ENCODE results near the gene SNX3.

Gene SNX3

DNA sequence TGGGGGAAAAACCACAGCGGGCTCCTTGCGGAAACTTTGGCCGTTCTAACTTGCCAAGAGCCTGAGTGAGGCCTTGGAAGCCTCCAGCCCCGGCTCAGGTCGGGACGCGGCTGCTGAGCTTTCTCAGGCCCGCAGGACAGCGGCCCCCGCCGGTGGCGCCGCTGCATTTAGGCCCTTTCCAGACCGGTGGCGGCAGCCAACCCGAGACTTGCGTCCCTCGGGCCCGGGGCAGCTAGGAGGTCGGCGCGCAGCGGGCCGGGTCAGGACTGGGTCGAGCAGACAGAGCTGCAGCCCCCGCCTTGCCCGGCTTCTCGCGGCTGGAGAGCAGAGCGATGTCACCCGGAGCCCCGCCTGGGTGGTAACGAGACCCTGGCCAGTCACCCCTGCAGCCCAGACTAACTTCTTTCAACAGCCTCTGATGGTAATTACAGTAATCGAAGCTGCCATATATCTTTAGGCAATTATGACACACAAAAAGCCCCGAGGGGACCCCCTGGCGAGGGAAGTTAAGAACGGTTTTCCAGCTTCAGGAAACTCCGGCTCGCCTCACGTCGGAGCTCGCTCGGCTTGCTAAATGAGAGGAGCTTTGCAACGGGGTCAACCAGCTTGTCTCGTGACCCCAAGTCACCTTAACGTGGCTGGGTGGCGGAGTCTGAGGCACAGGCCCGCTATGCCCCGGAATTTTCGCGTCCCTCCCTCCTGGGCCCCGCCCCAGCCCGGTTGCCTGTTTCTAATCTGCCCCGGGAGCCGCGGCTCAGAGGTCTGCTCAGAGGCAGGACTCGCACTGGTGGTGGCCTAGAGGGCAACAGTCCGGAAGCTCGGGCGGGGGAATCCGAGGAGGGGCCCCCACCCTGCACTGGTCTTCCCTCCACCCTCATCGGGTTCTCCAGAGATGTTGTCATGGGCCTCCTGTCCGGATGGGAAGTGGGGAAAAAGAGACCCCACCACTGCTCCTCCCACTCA, 92.1 kb downstream of the SNX3 start:
- DNase-seq = peak; percentile 69

DNA sequence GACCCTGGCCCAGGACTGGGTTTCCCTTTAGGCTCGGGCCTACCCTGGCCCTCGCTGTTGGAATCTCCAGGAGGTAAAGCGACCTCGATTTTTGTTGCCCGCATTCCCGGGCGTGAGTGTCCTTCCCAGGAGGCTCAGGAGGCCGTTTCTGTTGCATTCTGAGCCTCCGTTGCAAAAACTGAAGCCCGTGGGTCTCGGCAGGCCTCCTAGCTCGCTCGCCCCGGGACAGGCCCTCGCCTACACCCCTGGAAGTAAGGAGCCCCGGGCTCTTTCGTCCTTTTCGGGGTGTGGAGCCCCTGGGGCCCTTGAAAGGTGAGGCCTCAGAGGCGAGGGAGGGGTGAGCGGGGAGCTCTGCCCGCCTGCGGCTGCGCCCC, 92.8 kb downstream of the SNX3 start:
- DNase-seq = peak; percentile 57

DNA sequence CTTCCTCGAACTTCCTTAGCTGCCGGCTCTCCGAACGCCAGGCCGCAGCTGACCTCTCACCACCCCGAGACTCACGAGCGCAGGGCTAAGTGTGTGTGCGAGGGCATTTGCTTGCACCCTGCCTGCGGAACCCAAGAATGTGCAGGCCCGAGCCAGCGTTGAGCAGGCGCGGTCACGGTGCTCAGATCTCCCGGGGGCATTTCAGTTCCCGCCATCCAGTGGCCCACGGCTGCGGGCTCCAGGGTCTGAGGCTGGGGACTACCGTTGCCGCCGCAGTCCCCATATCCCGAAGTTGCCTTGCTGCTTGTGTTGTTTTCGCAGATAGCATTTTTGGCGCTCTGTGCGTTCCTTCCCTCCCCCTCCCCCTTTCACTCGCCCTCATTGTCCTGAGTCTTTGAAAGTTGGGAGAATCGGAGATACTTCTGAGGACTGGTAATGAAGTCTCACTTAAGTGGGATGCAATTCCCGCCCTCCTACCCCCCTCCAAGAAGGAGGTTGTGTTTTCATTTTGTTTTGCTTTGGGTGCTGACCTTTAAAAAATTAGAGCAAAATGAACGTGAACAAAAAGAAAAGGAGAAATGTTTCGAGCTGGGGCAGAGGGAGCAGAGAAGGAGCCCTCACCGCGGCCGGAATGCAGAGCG, 93.3 kb downstream of the SNX3 start:
- DNase-seq = peak; percentile 61

DNA sequence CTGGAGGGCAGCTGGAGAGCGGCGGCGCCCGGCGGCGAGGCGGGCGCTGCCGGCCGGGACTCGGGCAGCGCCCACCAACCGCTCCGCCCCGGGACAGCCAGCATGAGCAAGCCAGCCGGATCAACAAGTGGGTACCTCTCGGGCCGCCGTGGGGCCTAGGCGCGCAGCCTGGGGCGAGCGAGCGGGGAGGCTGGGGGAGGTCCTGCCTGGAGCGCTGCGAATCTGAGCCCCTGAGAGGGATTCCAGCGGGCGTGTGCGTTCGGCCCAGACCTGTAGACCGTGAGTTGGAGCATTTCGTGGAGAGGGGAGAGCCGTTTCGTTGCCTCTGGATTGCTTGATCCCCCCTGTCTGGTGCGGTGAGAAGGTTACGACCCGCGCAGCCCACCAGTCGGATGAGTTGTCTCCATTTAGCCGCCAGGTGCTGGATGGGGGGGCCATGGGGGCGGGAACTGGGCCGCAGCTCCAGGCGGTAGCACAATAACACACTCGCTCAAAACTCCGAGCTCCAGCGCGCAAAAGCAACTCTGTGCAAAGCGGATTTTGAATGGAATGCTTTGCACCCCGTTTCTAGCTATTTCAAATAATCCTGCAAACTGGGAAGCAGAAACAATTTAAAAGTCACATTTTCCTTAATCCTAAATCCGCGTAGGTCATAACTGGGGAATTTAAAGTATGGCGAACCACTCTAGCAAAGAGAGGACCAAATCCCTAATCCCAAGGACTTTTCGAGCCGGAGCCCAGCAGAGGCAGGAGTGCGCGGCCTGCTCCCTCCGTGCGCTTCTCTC, 94.0 kb downstream of the SNX3 start:
- peak; percentile 58 for DNase-seq

DNA sequence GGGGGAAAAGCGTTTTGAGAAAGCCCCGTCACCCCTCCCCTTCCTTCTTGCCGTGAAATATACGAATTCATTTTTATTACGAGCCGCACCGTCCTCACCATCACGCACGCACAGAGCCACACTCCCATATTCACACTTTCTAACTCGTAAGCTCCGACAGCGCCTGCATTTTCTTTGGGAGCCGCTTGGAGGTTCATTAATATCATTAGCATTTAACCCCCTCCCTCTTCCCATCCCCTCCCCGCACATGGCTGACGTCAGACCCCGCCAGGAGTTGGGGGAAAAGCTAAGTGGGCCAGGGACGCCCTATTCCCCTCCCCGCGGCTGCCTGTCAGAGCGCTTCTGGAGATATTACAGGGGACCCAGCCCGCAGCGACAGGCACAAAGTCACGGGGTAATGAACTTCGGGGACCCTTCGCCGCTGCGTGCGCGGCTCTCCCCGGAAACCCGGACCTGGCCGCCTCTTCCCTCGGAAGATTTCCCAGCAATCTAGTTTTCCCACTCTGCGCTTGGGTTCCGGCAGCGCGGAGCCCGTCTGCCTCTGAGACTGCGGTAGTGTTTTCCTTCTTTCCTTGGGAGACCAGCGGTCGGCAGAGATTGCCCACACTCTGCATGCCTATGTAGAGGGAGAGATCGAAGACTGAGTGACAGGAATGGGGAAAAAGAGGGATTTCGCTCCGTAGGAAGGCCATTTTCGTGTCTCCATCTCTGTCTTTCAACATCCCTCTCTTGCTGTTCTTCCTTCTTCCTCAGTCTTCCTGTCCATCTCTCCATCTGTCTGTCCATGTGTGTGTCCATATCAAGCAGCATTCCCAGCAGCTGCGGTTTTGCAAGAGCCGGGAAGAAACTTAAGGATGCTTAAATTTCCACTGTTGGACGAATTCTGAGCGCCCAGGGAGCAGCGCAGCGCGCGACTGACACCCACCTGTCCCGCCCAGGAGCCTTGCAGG, 94.9 kb downstream of the SNX3 start, which contains the start of gene NR2E1:
Gene NR2E1, plus strand, starts transcription at position 309 of the 950 bp plus-strand sequence. CDS start 744 bp downstream, outside the sequence.
- peak; percentile 61 for DNase-seq

DNA sequence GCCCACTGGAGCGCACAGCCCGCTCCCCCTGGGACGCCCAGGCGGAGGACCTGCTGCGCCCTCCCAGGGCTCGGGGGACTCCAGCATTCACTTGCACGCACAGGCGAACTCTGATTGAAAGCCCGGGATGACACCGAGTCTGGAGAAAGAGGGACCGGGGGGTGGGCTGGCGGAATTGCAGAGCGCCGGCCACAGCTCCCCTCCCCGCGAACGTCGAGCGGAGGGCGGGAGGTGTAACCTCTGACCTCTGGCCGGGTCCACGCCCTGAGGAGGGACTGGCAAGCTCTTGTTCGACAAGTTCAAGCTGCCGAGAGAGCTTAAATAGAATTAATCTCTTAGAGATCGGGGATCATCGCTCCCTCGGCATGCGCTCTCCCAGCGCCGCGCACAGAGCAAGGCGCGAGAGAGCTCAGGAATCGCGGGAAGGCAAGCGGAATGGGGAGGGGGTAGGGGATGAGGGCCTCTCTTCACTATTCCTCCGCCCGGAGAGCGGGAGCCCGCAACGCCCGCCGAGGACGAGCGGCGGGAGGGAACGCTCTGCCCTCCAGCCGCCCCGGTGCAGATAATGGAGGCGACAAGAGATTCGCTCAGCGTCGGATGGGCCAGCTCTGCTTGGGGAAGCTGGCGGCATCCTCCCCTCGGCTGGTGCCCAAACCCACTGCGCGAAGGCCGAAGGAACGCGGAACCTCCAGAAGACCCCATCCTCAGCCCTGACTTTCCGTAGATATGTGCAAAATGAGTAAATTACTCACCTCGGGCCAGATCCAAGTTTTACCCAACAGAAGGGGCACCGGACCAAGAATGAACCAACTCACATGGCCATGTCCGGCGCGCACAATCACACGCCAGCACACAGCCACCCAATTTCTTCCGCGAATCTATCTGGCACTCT, 95.8 kb downstream of the SNX3 start:
- DNase-seq = peak; percentile 58

DNA sequence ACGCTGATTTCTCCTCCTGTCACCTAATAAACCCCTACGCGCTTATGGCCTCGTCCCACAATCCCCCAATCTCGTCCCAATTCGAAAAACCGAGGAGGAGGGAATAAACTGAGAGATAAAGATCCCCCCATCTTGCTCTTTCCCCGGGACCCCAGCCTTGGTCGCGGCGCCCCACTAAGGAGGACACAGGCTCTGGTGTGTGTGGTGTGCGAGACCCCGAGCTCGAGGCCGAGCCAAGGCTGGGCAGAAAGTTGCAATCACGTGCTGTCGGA, 96.4 kb downstream of the SNX3 start:
- DNase-seq = no peak

DNA sequence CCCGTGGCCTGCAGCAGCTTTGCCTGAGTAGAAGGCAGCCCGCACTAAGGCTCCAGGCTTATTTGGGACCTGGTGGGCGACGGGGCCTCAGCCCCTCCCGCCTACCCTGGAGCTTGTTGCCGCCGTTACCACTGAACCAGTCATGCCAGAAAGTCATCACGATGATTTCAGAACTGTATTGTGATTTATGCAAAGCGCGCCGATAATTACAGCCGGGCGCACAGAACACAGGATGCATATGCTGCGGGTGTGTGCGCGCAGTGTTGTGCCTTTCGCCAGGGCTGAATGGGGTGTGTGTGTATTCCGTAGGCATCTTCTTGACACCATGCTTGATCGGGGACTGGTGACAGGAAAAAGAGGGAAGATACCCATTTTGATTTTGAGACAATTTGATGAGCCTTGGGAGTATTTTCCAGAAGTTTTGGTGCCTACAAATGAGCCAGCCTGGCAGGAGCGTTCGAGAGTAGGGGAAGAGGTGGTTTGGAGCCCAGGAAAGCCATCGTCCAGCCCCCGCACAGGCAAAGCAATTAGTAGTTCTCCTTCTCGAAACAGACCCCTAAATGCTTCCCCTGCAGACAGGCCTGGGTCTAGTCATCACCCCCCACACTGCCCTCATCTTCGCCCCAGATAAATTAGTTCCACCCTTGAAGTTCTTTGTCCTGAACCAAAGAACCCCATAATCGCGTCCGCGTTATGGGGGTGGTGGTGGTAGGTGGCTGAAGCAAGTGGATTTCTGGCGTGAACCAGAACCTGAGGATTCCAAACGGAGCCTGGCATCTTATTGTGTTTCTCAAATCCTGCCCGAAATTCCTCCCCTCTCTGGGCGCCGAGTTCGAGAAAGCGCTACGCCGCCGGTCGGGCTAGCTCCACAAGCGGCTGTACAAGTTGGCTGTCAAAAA, 96.9 kb downstream of the SNX3 start:
- no peak for DNase-seq

DNA sequence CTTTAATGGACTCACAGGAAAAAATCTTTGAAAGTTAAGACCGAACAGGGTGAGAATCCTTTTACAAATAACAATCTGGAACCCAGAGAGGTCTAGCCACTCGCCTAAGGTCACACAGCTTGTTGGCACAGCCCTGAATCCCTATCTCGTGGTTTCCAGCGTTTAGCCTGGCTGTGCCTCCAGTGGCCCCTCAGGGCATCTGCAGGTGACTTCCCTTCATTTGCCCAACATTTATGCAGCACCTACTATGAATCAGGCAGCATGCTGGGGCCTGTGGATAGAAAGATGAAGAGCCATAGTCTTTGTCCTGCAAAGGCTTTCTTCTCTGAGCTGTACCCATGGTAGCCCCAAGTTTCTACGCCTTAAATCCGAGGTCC, 97.6 kb downstream of the SNX3 start:
- peak; percentile 57 for DNase-seq

DNA sequence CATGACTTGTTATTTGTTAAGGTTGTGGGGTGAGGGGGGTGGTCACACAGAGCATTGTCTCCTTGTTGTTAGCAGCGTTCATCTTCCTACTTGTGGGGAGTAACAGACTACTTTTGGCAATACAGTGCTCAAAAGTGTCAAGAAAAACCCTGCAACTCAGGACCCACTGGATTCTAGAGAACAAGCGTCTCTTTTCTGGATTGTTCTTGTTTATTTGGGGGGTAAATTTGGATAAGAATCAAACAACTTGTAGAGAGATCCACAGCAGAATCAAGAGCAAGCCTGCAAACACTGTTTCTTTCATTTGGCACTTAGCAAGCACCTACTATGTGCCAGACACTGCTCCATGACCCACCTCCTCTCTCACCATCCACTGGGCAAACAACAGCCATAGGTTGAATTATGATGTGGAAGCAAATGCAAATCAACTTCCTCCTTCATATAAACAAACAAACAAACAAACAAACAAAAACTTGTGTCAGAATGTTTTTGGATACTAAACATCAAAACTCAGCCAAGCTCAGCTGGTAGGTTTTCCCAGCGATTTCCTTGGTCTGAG, 99.0 kb downstream of the SNX3 start:
- DNase-seq = no peak

Measured in activated CD8-positive, alpha-beta memory T cell treated with anti-CD3 and anti-CD28 coated beads for 24 hours (primary cell).